ENCODE results near the gene NTN1. TPM values are rescaled to one million over a fixed set of nuclear protein-coding genes. Genes with fewer than 3 reads are reported as not detected.

The NTN1 gene
- total and polyA plus RNA-seq, 12 donors: 3.0 to 38.7 (median 15.8) TPM

GRCh38 chr17:9225305-9226101 is 204.2 kb downstream of the NTN1 start:
- Histone ChIP-seq H3K27ac (no peak overlapping the region), H3K27me3 (peaks cover 0 to 3% (median 0%) of the 10 kb centered on the region in 7 donors), H3K4me3 (no peak overlapping the region), H3K36me3 (no peaks in the 10 kb centered on the region), H3K9me3 (no peaks in the 10 kb centered on the region), H3K4me1 (peaks cover 0 to 7% (median 3%) of the 10 kb centered on the region in 9 donors)
- ATAC-seq (no peak), DNase-seq (no peak)
- intact Hi-C loops (cut with DNase I): loop anchor here in 1 of 10 donors (10.0 kb wide), 1 partner anchor 49 kb away; no protein-coding TSS in a partner anchor
- WGBS, 2 donors: 56 to 63% methylated on average over 26 to 32 of the region's 32 CpGs
- TF ChIP-seq CTCF (IDR thresholded peaks at IDR 0.05): peak in 1 of 9 donors; percentile 18

- Histone ChIP-seq H3K36me3 (no peaks in the 10 kb centered on the region), H3K27ac (no peak overlapping the region), H3K27me3 (peaks cover 0 to 3% (median 0%) of the 10 kb centered on the region in 7 donors), H3K4me3 (no peak overlapping the region), H3K4me1 (peaks cover 0 to 7% (median 3%) of the 10 kb centered on the region in 9 donors), H3K9me3 (no peaks in the 10 kb centered on the region)
- intact Hi-C loops (cut with DNase I): loop anchor here in 1 of 10 donors (10.0 kb wide), 1 partner anchor 49 kb away; no protein-coding TSS in a partner anchor
- ATAC-seq (no peak), DNase-seq (no peak)
- no peak for TF ChIP-seq CTCF (IDR thresholded peaks at IDR 0.05)
- WGBS, 2 donors: 80 to 81% methylated on average over 28 to 34 of the region's 34 CpGs
These were observed 205.0 kb downstream of the NTN1 start for GRCh38 chr17:9226130-9226793.

GRCh38 chr17:9226794-9227135 is 205.5 kb downstream of the NTN1 start:
- no peak for TF ChIP-seq CTCF (IDR thresholded peaks at IDR 0.05)
- H3K36me3 ChIP-seq: no peaks in the 10 kb centered on the region
- peaks cover 0 to 7% (median 3%) of the 10 kb centered on the region in 9 donors for H3K4me1 ChIP-seq
- H3K27ac ChIP-seq: no peak overlapping the region
- 61 to 63% methylated on average over 14 of the region's 14 CpGs for WGBS, 2 donors
- DNase-seq: no peak
- peaks cover 0 to 3% (median 0%) of the 10 kb centered on the region in 7 donors for H3K27me3 ChIP-seq
- no peaks in the 10 kb centered on the region for H3K9me3 ChIP-seq
- intact Hi-C loops (cut with DNase I): loop anchor here in 1 of 10 donors (10.0 kb wide), 1 partner anchor 48 kb away; no protein-coding TSS in a partner anchor
- H3K4me3 ChIP-seq: no peak overlapping the region
- ATAC-seq: no peak

GRCh38 chr17:9227819-9228407 is 206.6 kb downstream of the NTN1 start:
- peaks cover 0 to 11% (median 0%) of the 10 kb centered on the region in 7 donors for H3K27me3 ChIP-seq
- no peak for TF ChIP-seq CTCF (IDR thresholded peaks at IDR 0.05)
- peak in 1 of 8 donors; percentile 7 for ATAC-seq
- WGBS, 2 donors: 80 to 82% methylated on average over 13 of the region's 13 CpGs
- peaks cover 0 to 7% (median 3%) of the 10 kb centered on the region in 9 donors for H3K4me1 ChIP-seq
- no peaks in the 10 kb centered on the region for H3K9me3 ChIP-seq
- no peaks in the 10 kb centered on the region for H3K36me3 ChIP-seq
- DNase-seq: no peak
- intact Hi-C loops (cut with DNase I): loop anchor here in 1 of 10 donors (10.0 kb wide), 1 partner anchor 47 kb away; no protein-coding TSS in a partner anchor
- H3K27ac ChIP-seq: peak overlapping the region in 2 of 10 donors; percentile 16 to 38
- H3K4me3 ChIP-seq: no peak overlapping the region

All from heart right ventricle (tissue), 16 donors.